ENCODE results near the gene TGFBR3.

DNA sequence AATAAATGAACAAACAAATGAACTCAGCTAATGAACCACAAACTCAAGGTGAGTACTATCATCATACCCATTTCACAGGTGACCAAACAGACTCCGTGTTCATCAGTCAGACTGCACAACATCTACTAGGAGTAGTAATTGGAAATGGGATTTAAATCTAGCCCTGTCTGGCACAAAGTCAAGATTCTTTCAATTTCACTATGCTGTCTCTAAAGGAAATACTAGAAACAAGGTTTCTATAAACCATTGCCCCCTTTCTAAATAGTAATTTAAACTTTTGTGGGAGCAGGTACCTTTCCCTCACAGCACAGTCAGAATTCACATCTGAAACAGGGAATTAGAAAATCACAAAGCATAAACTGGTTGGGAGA is 160.3 kb downstream of the TGFBR3 start:
- TF ChIP-seq, protein P1, sequence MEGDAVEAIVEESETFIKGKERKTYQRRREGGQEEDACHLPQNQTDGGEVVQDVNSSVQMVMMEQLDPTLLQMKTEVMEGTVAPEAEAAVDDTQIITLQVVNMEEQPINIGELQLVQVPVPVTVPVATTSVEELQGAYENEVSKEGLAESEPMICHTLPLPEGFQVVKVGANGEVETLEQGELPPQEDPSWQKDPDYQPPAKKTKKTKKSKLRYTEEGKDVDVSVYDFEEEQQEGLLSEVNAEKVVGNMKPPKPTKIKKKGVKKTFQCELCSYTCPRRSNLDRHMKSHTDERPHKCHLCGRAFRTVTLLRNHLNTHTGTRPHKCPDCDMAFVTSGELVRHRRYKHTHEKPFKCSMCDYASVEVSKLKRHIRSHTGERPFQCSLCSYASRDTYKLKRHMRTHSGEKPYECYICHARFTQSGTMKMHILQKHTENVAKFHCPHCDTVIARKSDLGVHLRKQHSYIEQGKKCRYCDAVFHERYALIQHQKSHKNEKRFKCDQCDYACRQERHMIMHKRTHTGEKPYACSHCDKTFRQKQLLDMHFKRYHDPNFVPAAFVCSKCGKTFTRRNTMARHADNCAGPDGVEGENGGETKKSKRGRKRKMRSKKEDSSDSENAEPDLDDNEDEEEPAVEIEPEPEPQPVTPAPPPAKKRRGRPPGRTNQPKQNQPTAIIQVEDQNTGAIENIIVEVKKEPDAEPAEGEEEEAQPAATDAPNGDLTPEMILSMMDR (IDR thresholded peaks at IDR 0.05), result no peak
- TF ChIP-seq POLR2A (IDR thresholded peaks at IDR 0.05), result no peak
- no peak for TF ChIP-seq POLR2AphosphoS5 (IDR thresholded peaks at IDR 0.05)
- no peak for TF ChIP-seq EP300 (IDR thresholded peaks at IDR 0.05)
